Measurements from ENCODE around the gene GPBP1. TPM values are rescaled to one million over a fixed set of nuclear protein-coding genes. Genes with fewer than 3 reads are reported as not detected.

Gene GPBP1
- total and polyA plus RNA-seq, 9 of the 15 experiments (the other 6 are each of a cell fraction or from before 2014, with no cell fraction given) = 31.0 to 109 (median 68.4) TPM

DNA sequence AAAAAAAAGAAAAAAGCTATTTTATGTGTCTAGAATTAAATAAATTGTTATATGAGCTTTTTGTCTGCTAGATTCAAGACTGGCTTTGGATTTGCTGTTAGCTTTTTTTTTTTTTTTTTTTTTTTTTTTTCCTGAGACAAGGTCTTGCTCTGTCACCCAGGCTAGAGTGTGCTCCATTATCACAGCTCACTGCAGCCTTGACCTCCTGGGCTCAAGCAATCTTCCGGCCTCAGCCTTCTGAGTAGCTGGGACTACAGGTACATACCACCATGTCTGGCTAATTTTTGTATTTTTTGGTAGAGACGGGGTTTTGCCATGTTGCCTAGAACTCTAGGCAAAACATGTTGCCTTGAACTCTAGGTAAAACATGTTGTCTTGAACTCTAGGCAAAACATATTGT lies 16.7 kb downstream of the GPBP1 start:
- POLR2A ChIA-PET = interaction anchor here (0.6 to 1.1 kb wide), 2 partner anchors 17 to 25 kb away, joined by 4 read pairs; partner anchors contain the start of gene GPBP1
- Histone ChIP-seq H3K27ac (ENCODE audit: extremely low read depth, low read depth, low read length) (no peak overlapping the region), H3K9ac (ENCODE audit: insufficient read depth in 1 of 2, low read depth in 2 of 2, low read length in 2 of 2) (no peak overlapping the region), H3K4me1 (replicated peaks in 1 of 2; ENCODE audit: control insufficient read depth in 2 of 2, insufficient read depth in 2 of 2, low read length in 2 of 2) (peaks cover 4 to 7% of the 10 kb centered on the region in 2 experiments; a peak in 3 of 5 replicates), H3K36me3 (ENCODE audit: control insufficient read depth, insufficient read depth, low read length) (peaks cover 39% of the 10 kb centered on the region; the same call in 1 of the 3 replicates), H3K79me2 (ENCODE audit: control insufficient read depth, insufficient read depth, low read length) (peaks cover 100% of the 10 kb centered on the region), H3K4me3 (no peak overlapping the region), H3K9me3 (replicated peaks; ENCODE audit: control insufficient read depth, insufficient read depth, low read depth, low read length) (no peaks in the 10 kb centered on the region), H3K4me2 (ENCODE audit: insufficient read depth, low read length) (no peak overlapping the region), H4K20me1 (replicated peaks; ENCODE audit: control insufficient read depth, insufficient read depth, low read length) (peaks cover 37% of the 10 kb centered on the region), H2AFZ (ENCODE audit: low read depth, low read length) (no peak overlapping the region), H3K27me3 (ENCODE audit: control insufficient read depth in 2 of 2, insufficient read depth in 2 of 2, low read length in 2 of 2) (no peaks in the 10 kb centered on the region), H3K9me1 (ENCODE audit: control insufficient read depth, insufficient read depth, low read length) (peaks cover 11% of the 10 kb centered on the region)
- ATAC-seq (no peak), FAIRE-seq (no peak), DNase-seq (ENCODE audit: extremely low read depth in 1 of 4, low spot score in 3 of 4) (no peak)
- WGBS (ENCODE audit: insufficient coverage, low coverage, missing lambda C conversion rate) = 82% methylated on average over 2 of the region's 2 CpGs
- TF ChIP-seq MTA2 (IDR thresholded peaks at IDR 0.05; ENCODE audit: low read depth) = no peak
- no peak for TF ChIP-seq TBP (optimal IDR thresholded peaks at IDR 0.05; ENCODE audit: low read depth, low read length)
- TF ChIP-seq CXXC5 (CRISPR knock-in tag; IDR thresholded peaks at IDR 0.05) = no peak
- TF ChIP-seq NFIC (IDR thresholded peaks at IDR 0.05) = no peak
- TF ChIP-seq, protein P1, sequence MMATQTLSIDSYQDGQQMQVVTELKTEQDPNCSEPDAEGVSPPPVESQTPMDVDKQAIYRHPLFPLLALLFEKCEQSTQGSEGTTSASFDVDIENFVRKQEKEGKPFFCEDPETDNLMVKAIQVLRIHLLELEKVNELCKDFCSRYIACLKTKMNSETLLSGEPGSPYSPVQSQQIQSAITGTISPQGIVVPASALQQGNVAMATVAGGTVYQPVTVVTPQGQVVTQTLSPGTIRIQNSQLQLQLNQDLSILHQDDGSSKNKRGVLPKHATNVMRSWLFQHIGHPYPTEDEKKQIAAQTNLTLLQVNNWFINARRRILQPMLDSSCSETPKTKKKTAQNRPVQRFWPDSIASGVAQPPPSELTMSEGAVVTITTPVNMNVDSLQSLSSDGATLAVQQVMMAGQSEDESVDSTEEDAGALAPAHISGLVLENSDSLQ (IDR thresholded peaks at IDR 0.05) = no peak
- no TSS peak for BruUV-seq (replicated peaks)
- CTCF ChIA-PET (ENCODE audit: low intra/inter-chr PET ratio) = interaction anchor here (0.6 to 0.7 kb wide), 2 partner anchors 8 to 322 kb away, joined by 4 read pairs; no protein-coding TSS in a partner anchor
- in situ Hi-C loops (cut with MboI) (no loop called here), intact Hi-C loops (cut with micrococcal nuclease) (no loop called here)

DNA sequence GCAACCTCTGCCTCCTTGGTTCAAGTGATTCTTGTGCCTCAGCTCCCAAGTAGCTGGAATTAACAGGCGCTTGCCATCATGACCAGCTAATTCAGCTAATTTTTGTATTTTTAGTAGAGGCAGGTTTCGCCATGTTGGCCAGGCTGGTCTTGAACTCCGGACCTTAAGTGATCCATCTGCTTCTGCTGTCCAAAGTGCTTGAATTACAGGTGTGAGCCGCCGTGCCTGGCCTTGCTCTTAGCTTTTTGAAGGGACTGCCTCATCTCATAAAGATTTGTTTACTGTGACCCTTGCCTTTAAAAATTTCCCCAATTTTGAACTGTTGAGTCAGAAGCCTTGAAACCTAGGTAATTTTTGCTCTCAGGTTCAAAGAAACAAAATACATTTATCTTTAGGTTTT lies 17.3 kb downstream of the GPBP1 start:
- H3K36me3 ChIP-seq (ENCODE audit: control insufficient read depth, insufficient read depth, low read length) = peaks cover 41% of the 10 kb centered on the region; the same call in 1 of the 3 replicates
- TF ChIP-seq HDAC2 (IDR thresholded peaks at IDR 0.05) (no peak), EZH2 (IDR thresholded peaks at IDR 0.05; ENCODE audit: borderline replicate concordance, low read depth, low read length) (no peak), BACH1 (tag; IDR thresholded peaks at IDR 0.05) (no peak), MTA1 (IDR thresholded peaks at IDR 0.05; ENCODE audit: borderline replicate concordance) (no peak), SMARCB1 (IDR thresholded peaks at IDR 0.05; ENCODE audit: insufficient read length, low read depth) (no peak), FOXK2 (conservative IDR thresholded peaks at IDR 0.05 in 1 of 2, IDR thresholded peaks at IDR 0.05 in 1 of 2; ENCODE audit: low read depth in 2 of 2) (no peak), CHCHD3 (CRISPR knock-in tag; IDR thresholded peaks at IDR 0.05) (no peak), NR1H2 (CRISPR knock-in tag; IDR thresholded peaks at IDR 0.05) (no peak), ELF4 (CRISPR knock-in tag; IDR thresholded peaks at IDR 0.05) (no peak)
- H3K4me2 ChIP-seq (ENCODE audit: insufficient read depth, low read length) = no peak overlapping the region
- no TSS peak for BruUV-seq (replicated peaks)
- H4K20me1 ChIP-seq (replicated peaks; ENCODE audit: control insufficient read depth, insufficient read depth, low read length) = peaks cover 32% of the 10 kb centered on the region
- H3K4me1 ChIP-seq (replicated peaks in 1 of 2; ENCODE audit: control insufficient read depth in 2 of 2, insufficient read depth in 2 of 2, low read length in 2 of 2) = peaks cover 4 to 7% of the 10 kb centered on the region in 2 experiments; a peak in 3 of 5 replicates
- H3K4me3 ChIP-seq = no peak overlapping the region
- H3K79me2 ChIP-seq (ENCODE audit: control insufficient read depth, insufficient read depth, low read length) = peaks cover 100% of the 10 kb centered on the region
- in situ Hi-C loops (cut with MboI) (no loop called here), intact Hi-C loops (cut with micrococcal nuclease) (no loop called here)
- no peak for DNase-seq (ENCODE audit: extremely low read depth in 1 of 4, low spot score in 3 of 4)
- 94% methylated on average over 5 of the region's 5 CpGs for WGBS (ENCODE audit: insufficient coverage, low coverage, missing lambda C conversion rate)
- H2AFZ ChIP-seq (ENCODE audit: low read depth, low read length) = no peak overlapping the region
- no peaks in the 10 kb centered on the region for H3K9me3 ChIP-seq (replicated peaks; ENCODE audit: control insufficient read depth, insufficient read depth, low read depth, low read length)
- no peak overlapping the region for H3K27ac ChIP-seq (ENCODE audit: extremely low read depth, low read depth, low read length)
- ChIA-PET POLR2A (interaction anchor here (0.6 to 1.2 kb wide), 2 partner anchors 15 to 25 kb away, joined by 3 to 4 read pairs; no protein-coding TSS in a partner anchor), CTCF (ENCODE audit: low intra/inter-chr PET ratio) (no interaction called here)
- H3K9me1 ChIP-seq (ENCODE audit: control insufficient read depth, insufficient read depth, low read length) = peaks cover 11% of the 10 kb centered on the region
- ATAC-seq = no peak
- FAIRE-seq = no peak
- H3K27me3 ChIP-seq (ENCODE audit: control insufficient read depth in 2 of 2, insufficient read depth in 2 of 2, low read length in 2 of 2) = no peaks in the 10 kb centered on the region
- H3K9ac ChIP-seq (ENCODE audit: insufficient read depth in 1 of 2, low read depth in 2 of 2, low read length in 2 of 2) = no peak overlapping the region
